ENCODE results near the gene PRSS27. TPM values are rescaled to one million over a fixed set of nuclear protein-coding genes. Genes with fewer than 3 reads are reported as not detected.

Gene PRSS27
- total RNA-seq, 1 donor from 2014 or later, result 6.6 TPM

- H3K9me3 Mint-ChIP-seq (ENCODE audit: low read depth), result no peaks in the 10 kb centered on the region
- no peak for TF ChIP-seq CTCF (IDR thresholded peaks at IDR 0.05; ENCODE audit: unreplicated experiment)
These were observed 13.9 kb downstream of the PRSS27 start for GRCh38 chr16:2706085-2706484.

GRCh38 chr16:2705351-2705750, 14.7 kb downstream of the PRSS27 start:
- H3K9me3 Mint-ChIP-seq (ENCODE audit: low read depth), result no peaks in the 10 kb centered on the region
- no peaks in the 10 kb centered on the region for H3K27me3 Mint-ChIP-seq
- no peak for DNase-seq (ENCODE audit: low spot score, unreplicated experiment)
- H3K27ac Mint-ChIP-seq, result no peak overlapping the region
- H3K36me3 Mint-ChIP-seq (ENCODE audit: insufficient read depth), result no peaks in the 10 kb centered on the region
- no peaks in the 10 kb centered on the region for H3K4me1 Mint-ChIP-seq (ENCODE audit: low read depth)
- H3K4me3 Mint-ChIP-seq (ENCODE audit: low read depth), result no peak overlapping the region
- TF ChIP-seq CTCF (IDR thresholded peaks at IDR 0.05; ENCODE audit: unreplicated experiment), result no peak

More at GRCh38 chr16:2706085-2706484, 13.9 kb downstream of the PRSS27 start:
- no peaks in the 10 kb centered on the region for H3K27me3 Mint-ChIP-seq
- no peak overlapping the region for H3K27ac Mint-ChIP-seq
- H3K36me3 Mint-ChIP-seq (ENCODE audit: insufficient read depth), result no peaks in the 10 kb centered on the region
- H3K4me3 Mint-ChIP-seq (ENCODE audit: low read depth), result no peak overlapping the region
- no peaks in the 10 kb centered on the region for H3K4me1 Mint-ChIP-seq (ENCODE audit: low read depth)
- no peak for DNase-seq (ENCODE audit: low spot score, unreplicated experiment)

- TF ChIP-seq CTCF (IDR thresholded peaks at IDR 0.05; ENCODE audit: unreplicated experiment), result no peak
- no peak overlapping the region for H3K4me3 Mint-ChIP-seq (ENCODE audit: low read depth)
- no peaks in the 10 kb centered on the region for H3K9me3 Mint-ChIP-seq (ENCODE audit: low read depth)
- DNase-seq (ENCODE audit: low spot score, unreplicated experiment), result no peak
- no peaks in the 10 kb centered on the region for H3K36me3 Mint-ChIP-seq (ENCODE audit: insufficient read depth)
- no peaks in the 10 kb centered on the region for H3K4me1 Mint-ChIP-seq (ENCODE audit: low read depth)
- no peak overlapping the region for H3K27ac Mint-ChIP-seq
- no peaks in the 10 kb centered on the region for H3K27me3 Mint-ChIP-seq
These were observed 15.1 kb downstream of the PRSS27 start for GRCh38 chr16:2704983-2705275.

GRCh38 chr16:2704166-2704982, 15.7 kb downstream of the PRSS27 start:
- no peaks in the 10 kb centered on the region for H3K9me3 Mint-ChIP-seq (ENCODE audit: low read depth)
- no peaks in the 10 kb centered on the region for H3K4me1 Mint-ChIP-seq (ENCODE audit: low read depth)
- H3K27ac Mint-ChIP-seq, result no peak overlapping the region
- H3K36me3 Mint-ChIP-seq (ENCODE audit: insufficient read depth), result no peaks in the 10 kb centered on the region
- no peak for DNase-seq (ENCODE audit: low spot score, unreplicated experiment)
- H3K27me3 Mint-ChIP-seq, result no peaks in the 10 kb centered on the region
- TF ChIP-seq CTCF (IDR thresholded peaks at IDR 0.05; ENCODE audit: unreplicated experiment), result no peak
- H3K4me3 Mint-ChIP-seq (ENCODE audit: low read depth), result no peak overlapping the region

GRCh38 chr16:2702871-2703745, 16.9 kb downstream of the PRSS27 start:
- no peaks in the 10 kb centered on the region for H3K4me1 Mint-ChIP-seq (ENCODE audit: low read depth)
- H3K27ac Mint-ChIP-seq, result no peak overlapping the region
- DNase-seq (ENCODE audit: low spot score, unreplicated experiment), result no peak
- H3K4me3 Mint-ChIP-seq (ENCODE audit: low read depth), result no peak overlapping the region
- H3K36me3 Mint-ChIP-seq (ENCODE audit: insufficient read depth), result no peaks in the 10 kb centered on the region
- TF ChIP-seq CTCF (IDR thresholded peaks at IDR 0.05; ENCODE audit: unreplicated experiment), result no peak
- no peaks in the 10 kb centered on the region for H3K27me3 Mint-ChIP-seq
- no peaks in the 10 kb centered on the region for H3K9me3 Mint-ChIP-seq (ENCODE audit: low read depth)

All from progenitor cell of endocrine pancreas (in vitro differentiated cells).